ENCODE data around the gene TTBK2. TPM values are rescaled to one million over a fixed set of nuclear protein-coding genes. Genes with fewer than 3 reads are reported as not detected.

Gene TTBK2
- total and polyA plus RNA-seq, 9 donors: 5.2 to 28.7 (median 20.2) TPM

DNA sequence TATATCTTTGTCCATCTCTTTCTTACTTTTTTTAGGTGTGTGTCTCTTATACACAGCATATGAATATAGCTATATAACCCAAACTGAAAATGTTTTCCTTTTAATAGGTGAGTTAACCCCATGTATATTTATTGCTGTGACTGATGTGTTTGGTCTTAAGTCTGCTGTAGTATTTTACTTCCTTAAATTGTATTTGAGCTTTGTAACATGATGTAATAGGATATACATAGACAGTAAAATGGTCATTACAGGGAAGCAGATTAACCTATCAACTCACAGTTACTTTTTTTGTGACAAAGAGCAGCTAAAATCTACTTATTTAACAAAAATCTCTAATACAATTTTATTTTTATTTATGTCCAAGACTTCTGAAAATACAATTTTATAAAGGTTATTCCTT lies 131.9 kb downstream of the TTBK2 start:
- no peak for TF ChIP-seq POLR2A (IDR thresholded peaks at IDR 0.05)
- TF ChIP-seq CTCF (IDR thresholded peaks at IDR 0.05): no peak
- TF ChIP-seq EP300 (IDR thresholded peaks at IDR 0.05): no peak
- Histone ChIP-seq H3K4me3 (no peak overlapping the region), H3K4me1 (ENCODE audit: insufficient read depth) (no peaks in the 10 kb centered on the region), H3K27me3 (no peaks in the 10 kb centered on the region), H3K36me3 (no peaks in the 10 kb centered on the region), H3K27ac (no peak overlapping the region), H3K9me3 (no peaks in the 10 kb centered on the region)
- no peak for DNase-seq
- intact Hi-C loops (cut with DNase I): no loop called here

DNA sequence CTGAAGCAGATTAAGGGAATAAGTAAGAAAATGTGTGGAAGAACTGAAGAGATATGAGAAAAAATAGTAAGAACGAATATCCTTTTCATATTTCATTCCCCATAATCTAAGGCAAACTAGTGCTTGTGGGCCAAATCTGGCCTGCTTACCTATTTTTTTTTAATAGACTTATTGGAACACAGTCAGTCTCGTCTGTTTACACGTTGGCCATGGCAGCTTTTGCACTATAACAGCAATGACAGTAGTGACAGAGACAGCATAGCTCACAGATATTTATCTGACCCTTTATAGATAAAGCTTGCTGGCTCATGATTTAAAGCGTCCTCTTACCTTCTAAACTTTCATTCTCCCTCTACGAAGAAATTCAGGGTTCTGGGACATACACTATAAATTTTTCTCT lies 133.6 kb downstream of the TTBK2 start:
- TF ChIP-seq POLR2A (IDR thresholded peaks at IDR 0.05) (no peak), EP300 (IDR thresholded peaks at IDR 0.05) (no peak), CTCF (IDR thresholded peaks at IDR 0.05) (no peak)
- DNase-seq: no peak
- intact Hi-C loops (cut with DNase I): loop anchor here in 1 of 4 donors (2.0 kb wide), 1 partner anchor 42 kb away; no protein-coding TSS in a partner anchor
- no peaks in the 10 kb centered on the region for H3K4me1 ChIP-seq (ENCODE audit: insufficient read depth)
- no peak overlapping the region for H3K27ac ChIP-seq
- H3K4me3 ChIP-seq: no peak overlapping the region
- no peaks in the 10 kb centered on the region for H3K9me3 ChIP-seq
- H3K36me3 ChIP-seq: no peaks in the 10 kb centered on the region
- 90 to 94% (median 94%) methylated on average over 5 of the region's 5 CpGs for WGBS, 3 donors
- no peaks in the 10 kb centered on the region for H3K27me3 ChIP-seq

- Histone ChIP-seq H3K4me1 (ENCODE audit: insufficient read depth) (no peaks in the 10 kb centered on the region), H3K4me3 (no peak overlapping the region), H3K36me3 (no peaks in the 10 kb centered on the region), H3K27me3 (no peaks in the 10 kb centered on the region), H3K9me3 (no peaks in the 10 kb centered on the region), H3K27ac (no peak overlapping the region)
- intact Hi-C loops (cut with DNase I): no loop called here
- WGBS, 3 donors: 94 to 97% (median 95%) methylated on average over 2 of the region's 2 CpGs
- DNase-seq: no peak
- no peak for TF ChIP-seq CTCF (IDR thresholded peaks at IDR 0.05)
- TF ChIP-seq EP300 (IDR thresholded peaks at IDR 0.05): no peak
- TF ChIP-seq POLR2A (IDR thresholded peaks at IDR 0.05): no peak
Observed at GRCh38 chr15:42785569-42785968, 135.0 kb downstream of the TTBK2 start.

GRCh38 chr15:42784705-42785104 lies 135.9 kb downstream of the TTBK2 start:
- no peak for DNase-seq
- H3K4me3 ChIP-seq: no peak overlapping the region
- H3K4me1 ChIP-seq (ENCODE audit: insufficient read depth): no peaks in the 10 kb centered on the region
- no peaks in the 10 kb centered on the region for H3K36me3 ChIP-seq
- no peak for TF ChIP-seq EP300 (IDR thresholded peaks at IDR 0.05)
- TF ChIP-seq CTCF (IDR thresholded peaks at IDR 0.05): no peak
- TF ChIP-seq POLR2A (IDR thresholded peaks at IDR 0.05): no peak
- intact Hi-C loops (cut with DNase I): no loop called here
- WGBS, 3 donors: 97 to 99% (median 98%) methylated on average over 1 of the region's 1 CpG
- H3K27me3 ChIP-seq: no peaks in the 10 kb centered on the region
- no peak overlapping the region for H3K27ac ChIP-seq
- H3K9me3 ChIP-seq: no peaks in the 10 kb centered on the region

DNA sequence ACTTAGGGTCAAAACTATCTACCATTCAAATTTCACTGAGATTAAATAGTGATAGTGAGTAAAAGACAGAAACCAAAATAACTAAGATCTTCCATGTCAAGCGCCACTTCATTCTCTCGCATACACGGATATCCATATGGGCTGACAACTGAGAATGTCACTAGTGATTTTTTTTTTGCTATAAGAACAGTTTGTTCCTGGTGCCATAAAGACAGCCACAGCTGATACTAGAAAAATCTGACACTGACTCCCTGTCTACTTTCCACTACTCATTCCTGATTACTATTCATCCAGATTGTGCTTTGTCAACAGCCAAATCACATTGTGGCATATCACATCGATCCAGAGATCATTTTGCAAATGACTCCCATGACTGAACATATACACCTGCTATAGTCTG lies 137.9 kb downstream of the TTBK2 start:
- intact Hi-C loops (cut with DNase I): no loop called here
- 93 to 98% (median 97%) methylated on average over 4 of the region's 4 CpGs for WGBS, 3 donors
- Histone ChIP-seq H3K27me3 (no peaks in the 10 kb centered on the region), H3K9me3 (no peaks in the 10 kb centered on the region), H3K4me3 (no peak overlapping the region), H3K4me1 (ENCODE audit: insufficient read depth) (no peaks in the 10 kb centered on the region), H3K36me3 (no peaks in the 10 kb centered on the region), H3K27ac (no peak overlapping the region)
- TF ChIP-seq EP300 (IDR thresholded peaks at IDR 0.05) (no peak), CTCF (IDR thresholded peaks at IDR 0.05) (no peak), POLR2A (IDR thresholded peaks at IDR 0.05) (no peak)
- DNase-seq: no peak
